ENCODE results near the gene ARL14EPL. TPM values are rescaled to one million over a fixed set of nuclear protein-coding genes. Genes with fewer than 3 reads are reported as not detected.
"Not testable (repeated sequence)": the region's sequence is repeated elsewhere in the genome, so short reads cannot be mapped to it uniquely, and the experiment has no call there.

Gene ARL14EPL
- total and polyA plus RNA-seq, 2 experiments from 2014 or later, result not detected

DNA sequence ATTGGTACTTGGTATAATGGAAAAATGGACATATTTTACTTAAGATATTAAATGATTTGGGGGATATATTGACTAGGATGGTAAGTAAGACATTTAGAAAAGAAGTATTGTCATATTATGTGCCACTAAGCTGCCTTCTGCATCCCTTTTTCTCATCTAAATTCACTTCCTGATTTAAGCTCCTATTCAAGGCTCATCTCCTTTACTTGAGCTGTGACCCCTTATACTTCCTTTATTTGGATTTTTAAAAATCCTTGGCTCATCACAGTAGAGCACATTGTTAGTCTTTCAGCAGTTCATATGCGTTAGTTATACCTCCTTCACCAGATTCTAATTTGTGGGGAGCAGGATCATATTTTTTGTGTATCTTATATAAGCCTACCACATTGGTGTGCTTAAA, 59.1 kb downstream of the ARL14EPL start:
- H3K4me1 ChIP-seq (ENCODE audit: low read depth), result peaks cover 24% of the 10 kb centered on the region
- H3K27ac ChIP-seq, result no peak overlapping the region
- no peak for DNase-seq (ENCODE audit: low read depth in 1 of 2, low spot score in 1 of 2)
- H3K4me3 ChIP-seq, result no peak overlapping the region
- no peaks in the 10 kb centered on the region for H3K27me3 ChIP-seq
- H3K9me3 ChIP-seq (ENCODE audit: low read depth), result no peaks in the 10 kb centered on the region
- H3K36me3 ChIP-seq, result peaks cover 29% of the 10 kb centered on the region
- TF ChIP-seq, protein P1, sequence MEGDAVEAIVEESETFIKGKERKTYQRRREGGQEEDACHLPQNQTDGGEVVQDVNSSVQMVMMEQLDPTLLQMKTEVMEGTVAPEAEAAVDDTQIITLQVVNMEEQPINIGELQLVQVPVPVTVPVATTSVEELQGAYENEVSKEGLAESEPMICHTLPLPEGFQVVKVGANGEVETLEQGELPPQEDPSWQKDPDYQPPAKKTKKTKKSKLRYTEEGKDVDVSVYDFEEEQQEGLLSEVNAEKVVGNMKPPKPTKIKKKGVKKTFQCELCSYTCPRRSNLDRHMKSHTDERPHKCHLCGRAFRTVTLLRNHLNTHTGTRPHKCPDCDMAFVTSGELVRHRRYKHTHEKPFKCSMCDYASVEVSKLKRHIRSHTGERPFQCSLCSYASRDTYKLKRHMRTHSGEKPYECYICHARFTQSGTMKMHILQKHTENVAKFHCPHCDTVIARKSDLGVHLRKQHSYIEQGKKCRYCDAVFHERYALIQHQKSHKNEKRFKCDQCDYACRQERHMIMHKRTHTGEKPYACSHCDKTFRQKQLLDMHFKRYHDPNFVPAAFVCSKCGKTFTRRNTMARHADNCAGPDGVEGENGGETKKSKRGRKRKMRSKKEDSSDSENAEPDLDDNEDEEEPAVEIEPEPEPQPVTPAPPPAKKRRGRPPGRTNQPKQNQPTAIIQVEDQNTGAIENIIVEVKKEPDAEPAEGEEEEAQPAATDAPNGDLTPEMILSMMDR (IDR thresholded peaks at IDR 0.05; ENCODE audit: low read depth, low read length), result no peak

DNA sequence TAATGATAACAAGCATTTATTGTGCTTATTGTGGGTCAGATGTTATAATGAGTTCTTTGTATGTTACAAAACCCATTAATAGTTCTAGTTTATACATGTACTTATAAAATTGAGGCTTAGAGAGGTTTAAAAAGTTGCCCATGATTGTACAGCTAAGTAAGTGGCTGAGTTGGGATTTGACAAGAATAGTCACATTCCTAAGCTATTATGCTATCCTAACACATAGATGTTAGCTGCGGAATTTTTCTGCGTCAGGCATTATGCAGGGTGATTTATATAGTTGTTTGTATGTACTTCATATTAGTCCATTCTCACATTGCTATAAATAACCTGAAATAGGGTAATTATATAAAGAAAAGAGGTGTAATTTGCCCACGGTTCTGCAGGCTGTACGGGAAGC, 65.0 kb downstream of the ARL14EPL start:
- H3K9me3 ChIP-seq (ENCODE audit: low read depth), result no peaks in the 10 kb centered on the region
- DNase-seq (ENCODE audit: low read depth in 1 of 2, low spot score in 1 of 2), result no peak
- no peak overlapping the region for H3K27ac ChIP-seq
- no peak overlapping the region for H3K4me3 ChIP-seq
- TF ChIP-seq, protein P1 (IDR thresholded peaks at IDR 0.05; ENCODE audit: low read depth, low read length), result no peak
- H3K4me1 ChIP-seq (ENCODE audit: low read depth), result no peaks in the 10 kb centered on the region
- H3K27me3 ChIP-seq, result no peaks in the 10 kb centered on the region
- peaks cover 35% of the 10 kb centered on the region for H3K36me3 ChIP-seq

DNA sequence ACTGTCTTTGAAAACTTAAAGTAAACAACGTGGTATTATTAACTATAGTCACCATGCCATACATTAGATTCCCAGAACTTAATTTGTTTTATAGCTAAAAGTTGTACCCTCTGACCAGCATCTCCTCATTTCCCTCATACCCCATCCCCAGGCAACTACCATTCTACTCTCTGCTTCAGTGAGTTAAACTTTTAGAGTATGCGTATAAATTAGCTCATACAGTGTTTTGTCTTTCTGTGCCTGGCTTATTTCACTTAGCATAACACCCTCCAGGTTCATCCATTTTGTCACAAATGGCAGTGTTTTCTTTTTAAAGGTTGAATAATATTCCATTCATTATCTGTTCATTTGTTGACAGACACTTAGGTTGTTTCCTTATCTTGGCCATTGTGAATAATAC, 66.7 kb downstream of the ARL14EPL start:
- Histone ChIP-seq H3K36me3 (peaks cover 19% of the 10 kb centered on the region), H3K9me3 (ENCODE audit: low read depth) (no peaks in the 10 kb centered on the region), H3K27ac (no peak overlapping the region), H3K27me3 (no peaks in the 10 kb centered on the region), H3K4me3 (no peak overlapping the region), H3K4me1 (ENCODE audit: low read depth) (no peaks in the 10 kb centered on the region)
- no peak for DNase-seq (ENCODE audit: low read depth in 1 of 2, low spot score in 1 of 2)
- TF ChIP-seq, protein P1 (IDR thresholded peaks at IDR 0.05; ENCODE audit: low read depth, low read length), result no peak

DNA sequence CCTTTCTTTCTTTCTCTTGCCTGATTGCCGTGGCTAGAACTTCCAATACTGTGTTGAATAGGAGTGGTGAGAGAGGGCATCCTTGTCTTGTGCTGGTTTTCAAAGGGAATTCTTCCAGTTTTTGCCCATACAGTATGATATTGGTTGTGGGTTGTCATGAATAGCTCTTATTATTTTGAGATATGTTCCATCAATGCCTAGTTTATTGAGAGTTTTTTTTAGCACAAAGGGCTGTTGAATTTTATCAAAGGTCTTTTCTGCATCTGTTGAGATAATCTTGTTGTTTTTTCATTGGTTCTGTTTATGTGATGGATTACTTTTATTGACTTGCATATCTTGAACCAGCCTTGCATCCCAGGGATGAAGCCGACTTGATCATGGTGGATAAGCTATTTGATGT, 72.7 kb downstream of the ARL14EPL start:
- H3K27ac ChIP-seq; H3K9me3 ChIP-seq (ENCODE audit: low read depth); H3K27me3 ChIP-seq; H3K4me3 ChIP-seq; DNase-seq (ENCODE audit: low read depth in 1 of 2, low spot score in 1 of 2); H3K36me3 ChIP-seq; H3K4me1 ChIP-seq (ENCODE audit: low read depth): not testable (repeated sequence)

Other genes with a start within 250 kb of the ARL14EPL start
- gene CDO1, start 215.8 kb upstream of the ARL14EPL start, total RNA-seq, result 19.0 and 27.1 TPM in 2 replicates
- gene CDO1, start 215.8 kb upstream of the ARL14EPL start, polyA plus RNA-seq, result 14.5 and 16.1 TPM in 2 replicates
- 31.4 and 31.6 TPM in 2 replicates for gene ATG12, start 190.9 kb upstream of the ARL14EPL start, total RNA-seq
- gene ATG12, start 190.9 kb upstream of the ARL14EPL start, polyA plus RNA-seq, result 60.8 and 86.3 TPM in 2 replicates
- gene AP3S1, start 190.5 kb upstream of the ARL14EPL start, total RNA-seq, result 45.5 and 62.5 TPM in 2 replicates
- 86.6 and 88.1 TPM in 2 replicates for gene AP3S1, start 190.5 kb upstream of the ARL14EPL start, polyA plus RNA-seq
- gene LVRN, start 70.0 kb upstream of the ARL14EPL start, total RNA-seq, result 0.36 and 3.0 TPM in 2 replicates
- gene LVRN, start 70.0 kb upstream of the ARL14EPL start, polyA plus RNA-seq, result 0.25 TPM in 1 of 2 replicates, not detected in the other
- gene COMMD10, start 52.6 kb downstream of the ARL14EPL start, total RNA-seq, result 21.7 and 23.4 TPM in 2 replicates
- 48.1 and 58.8 TPM in 2 replicates for gene COMMD10, start 52.6 kb downstream of the ARL14EPL start, polyA plus RNA-seq